GM12891 (cell line): Measurements from ENCODE around the gene SUB1.
"Not testable (repeated sequence)": the region's sequence is repeated elsewhere in the genome, so short reads cannot be mapped to it uniquely, and the experiment has no call there.

Experiments
- DNase-seq: peaks from one replicate; pipeline ENCODE4 v3.0.0; 2011; ENCODE audit warnings: low spot score; ENCODE audit not compliant: insufficient read length
- FAIRE-seq: peaks from 2 replicates; lab custom pipeline; 2011; peaks lifted over from hg19 to GRCh38; lab: Jason Lieb, UNC
- PAX5 ChIP-seq: IDR thresholded peaks from 2 replicates; pipeline ENCODE4 v1.6.1; 2011; ENCODE audit warnings: low read length, moderate library complexity, mild to moderate bottlenecking; ENCODE audit not compliant: insufficient read depth, severe bottlenecking
- POLR2A ChIP-seq: IDR thresholded peaks from 2 replicates; pipeline ENCODE4 v1.6.1; 2011; ENCODE audit warnings: low read depth, low read length, control low read depth
- POLR2AphosphoS5 ChIP-seq: IDR thresholded peaks from 2 replicates; pipeline ENCODE4 v1.6.1; 2011; ENCODE audit warnings: low read depth, low read length, control low read depth
- POU2F2 ChIP-seq: IDR thresholded peaks from 2 replicates; pipeline ENCODE4 v1.6.1; 2011; ENCODE audit warnings: low read depth, mild to moderate bottlenecking, control low read depth, low read length, moderate library complexity
- SPI1 ChIP-seq: IDR thresholded peaks from 2 replicates; pipeline ENCODE4 v1.6.1; 2011; ENCODE audit warnings: low read depth, low read length, control low read depth
- TAF1 ChIP-seq: IDR thresholded peaks from 2 replicates; pipeline ENCODE4 v1.6.1; 2011; ENCODE audit warnings: low read depth, low read length, control low read depth

The SUB1 gene

GRCh38 chr5:32563614-32564013 is 21.7 kb upstream of the SUB1 start:
- FAIRE-seq: no peak
- no peak for DNase-seq
- TF ChIP-seq POLR2A: no peak
- TF ChIP-seq POLR2AphosphoS5: no peak
- no peak for TF ChIP-seq PAX5
- TF ChIP-seq SPI1: no peak
- TF ChIP-seq TAF1: no peak
- TF ChIP-seq POU2F2: no peak

DNA sequence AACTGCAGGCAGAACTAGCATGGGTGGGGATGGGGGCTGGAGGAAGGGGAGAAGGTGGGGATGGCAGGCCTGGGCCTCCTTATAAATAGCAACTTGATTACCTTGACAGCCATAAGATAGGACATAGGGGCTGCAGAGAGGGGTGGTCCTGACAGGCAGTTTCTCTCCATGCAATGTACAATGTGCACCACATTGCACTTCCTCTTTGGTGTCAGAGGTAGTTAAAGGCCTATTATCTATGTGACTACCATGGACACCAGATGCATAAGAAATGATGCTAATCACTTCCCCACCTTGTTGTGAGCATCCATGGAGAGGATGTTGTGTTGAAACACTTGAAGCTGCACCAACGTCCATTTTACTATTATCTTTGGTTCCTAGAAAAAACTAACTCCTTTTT is 20.2 kb upstream of the SUB1 start:
- DNase-seq (no peak), FAIRE-seq (peak; percentile 58)

DNA sequence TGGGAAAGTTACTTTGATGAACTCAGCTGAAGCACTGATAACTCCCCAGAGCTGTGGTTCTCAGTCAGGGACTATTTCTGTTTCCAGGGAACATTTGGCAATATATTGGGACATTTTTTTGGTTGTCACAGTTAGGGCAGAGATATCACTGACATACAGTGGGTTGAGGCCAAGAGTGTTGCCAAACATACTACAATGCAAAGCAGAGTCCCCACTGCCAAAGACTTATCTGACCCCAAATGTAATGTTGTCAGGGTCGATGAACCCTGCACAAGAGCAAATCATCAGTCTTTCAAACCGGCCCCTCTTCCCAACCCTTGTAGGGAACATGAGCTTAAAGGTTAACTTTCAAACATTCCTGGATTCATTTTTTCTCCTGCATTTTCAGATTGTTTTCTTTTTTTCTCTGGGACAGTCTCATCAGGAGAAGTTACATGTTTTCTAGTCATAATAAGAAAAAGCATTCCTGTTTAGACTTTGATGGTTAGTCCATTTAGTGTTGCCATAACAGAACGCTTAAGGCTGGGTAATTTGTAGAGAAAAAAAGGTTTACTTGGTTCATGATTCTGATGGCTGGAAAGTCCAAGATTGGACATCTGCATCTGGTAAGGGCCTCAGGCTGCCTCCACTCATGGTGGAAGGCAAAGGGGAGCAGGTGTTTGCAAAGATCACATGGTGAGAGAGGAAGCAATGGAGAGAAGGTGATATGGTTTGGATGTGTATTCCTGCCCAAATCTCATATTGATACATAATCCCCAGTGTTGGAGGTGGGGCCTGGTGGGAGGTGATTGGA is 18.8 kb upstream of the SUB1 start:
- no peak for TF ChIP-seq POLR2AphosphoS5
- TF ChIP-seq POU2F2: no peak
- TF ChIP-seq PAX5: no peak
- TF ChIP-seq TAF1: no peak
- TF ChIP-seq POLR2A: no peak
- TF ChIP-seq SPI1: no peak
- DNase-seq (no peak), FAIRE-seq (no peak)

More for the DNA sequence above, 20.2 kb upstream of the SUB1 start:
- TF ChIP-seq PAX5 (no peak), TAF1 (no peak), POLR2AphosphoS5 (no peak), SPI1 (peak; percentile 90)

GRCh38 chr5:32571128-32571527 is 14.2 kb upstream of the SUB1 start:
- TF ChIP-seq POLR2AphosphoS5 (no peak), PAX5 (no peak), TAF1 (no peak), SPI1 (no peak), POU2F2 (no peak), POLR2A (no peak)
- FAIRE-seq: peak; percentile 20

DNA sequence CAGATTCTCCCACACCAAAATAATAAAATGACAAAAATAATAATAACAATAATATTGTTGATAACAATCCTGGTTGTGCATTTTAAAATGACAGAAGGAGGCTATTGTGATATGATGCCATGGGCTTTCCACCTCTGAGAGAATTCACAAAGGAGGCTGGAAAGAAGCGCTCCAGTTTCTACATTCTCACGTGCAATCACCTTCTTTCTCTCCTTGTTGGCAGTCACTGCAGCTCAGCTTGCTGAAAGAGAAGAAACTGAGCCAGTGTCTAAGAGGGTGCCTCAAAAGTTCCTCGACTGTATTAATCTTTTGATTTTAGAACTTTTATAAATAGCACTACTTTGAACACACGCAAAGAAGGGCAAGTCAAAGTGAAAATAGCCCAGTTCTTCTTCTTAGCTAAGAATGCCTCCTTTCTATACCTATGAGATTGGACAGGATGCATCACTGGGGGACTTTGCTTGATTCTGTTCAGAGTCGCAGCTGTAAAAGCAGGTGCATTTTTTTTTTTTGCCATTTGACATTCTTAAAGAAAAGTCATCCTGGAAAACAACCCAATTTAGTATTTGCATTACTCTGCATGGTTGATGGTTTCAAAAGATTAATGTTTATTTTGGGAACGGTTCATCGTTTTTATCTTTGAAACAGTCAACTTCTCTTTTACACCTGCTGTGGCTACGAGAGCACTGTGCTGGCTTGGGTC is 12.4 kb upstream of the SUB1 start:
- DNase-seq: peak; percentile 28
- FAIRE-seq: peak; percentile 75
- TF ChIP-seq SPI1 (peak; percentile 95), POU2F2 (no peak), PAX5 (no peak)

More at GRCh38 chr5:32571128-32571527, 14.2 kb upstream of the SUB1 start:
- no peak for DNase-seq

- DNase-seq: not testable (repeated sequence)
- peak; percentile 5 for FAIRE-seq
Measured at GRCh38 chr5:32573481-32573854, 11.9 kb upstream of the SUB1 start.

- TF ChIP-seq SPI1: no peak
- no peak for TF ChIP-seq TAF1
- no peak for TF ChIP-seq POU2F2
- no peak for TF ChIP-seq PAX5
- no peak for TF ChIP-seq POLR2AphosphoS5
- no peak for TF ChIP-seq POLR2A
- DNase-seq (no peak), FAIRE-seq (peak; percentile 13)
Measured at GRCh38 chr5:32574540-32575175, 10.7 kb upstream of the SUB1 start.

DNA sequence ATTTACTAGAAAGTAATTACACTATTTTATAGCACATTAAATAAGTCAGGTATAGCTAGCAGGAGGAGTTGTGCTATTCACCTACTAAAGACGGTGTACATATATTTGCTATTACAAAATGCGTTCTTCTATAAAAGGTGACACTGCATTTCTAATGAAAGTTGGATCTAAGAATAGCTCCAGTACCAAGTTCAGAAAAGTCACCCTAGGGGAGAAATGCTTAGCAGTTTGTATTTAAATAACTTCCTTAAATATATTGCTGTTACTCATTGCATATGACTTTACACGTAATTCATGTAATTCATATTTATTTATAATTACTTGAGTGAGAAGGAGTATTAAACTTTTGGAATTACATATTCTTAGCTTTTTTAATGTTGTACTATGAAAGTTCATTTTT is 7.0 kb upstream of the SUB1 start:
- no peak for FAIRE-seq
- no peak for DNase-seq
- TF ChIP-seq TAF1: no peak

GRCh38 chr5:32578764-32579163 is 6.6 kb upstream of the SUB1 start:
- no peak for TF ChIP-seq POU2F2
- no peak for TF ChIP-seq PAX5
- no peak for TF ChIP-seq POLR2A
- no peak for TF ChIP-seq TAF1
- TF ChIP-seq SPI1: no peak
- no peak for TF ChIP-seq POLR2AphosphoS5
- DNase-seq (no peak), FAIRE-seq (no peak)

GRCh38 chr5:32581010-32581785 is 4.2 kb upstream of the SUB1 start:
- DNase-seq: no peak
- TF ChIP-seq POU2F2 (no peak), POLR2A (no peak), SPI1 (no peak), PAX5 (no peak), POLR2AphosphoS5 (no peak), TAF1 (no peak)
- no peak for FAIRE-seq
